Glutamatergic neuron (in vitro differentiated cells): ENCODE measurements around the gene ARID4B. TPM values are rescaled to one million over a fixed set of nuclear protein-coding genes. Genes with fewer than 3 reads are reported as not detected.

Source experiments
- DNase-seq: peaks from one replicate; pipeline ENCODE4 v3.0.0; 2022
- H3K27ac Mint-ChIP-seq: one replicate; pipeline ENCODE4 v1.8.0; 2020; ENCODE audit warnings: mild to moderate bottlenecking, mixed read lengths, inconsistent platforms; ENCODE audit not compliant: unreplicated experiment
- H3K27me3 Mint-ChIP-seq: one replicate; pipeline ENCODE4 v1.8.0; 2020; ENCODE audit warnings: mild to moderate bottlenecking, moderate library complexity, mixed read lengths, inconsistent platforms; ENCODE audit not compliant: unreplicated experiment
- H3K36me3 Mint-ChIP-seq: one replicate; pipeline ENCODE4 v1.8.0; 2020; ENCODE audit warnings: mild to moderate bottlenecking, mixed read lengths, inconsistent platforms; ENCODE audit not compliant: unreplicated experiment
- H3K4me1 Mint-ChIP-seq: one replicate; pipeline ENCODE4 v1.8.0; 2020; ENCODE audit warnings: mild to moderate bottlenecking, low read depth, mixed read lengths, inconsistent platforms; ENCODE audit not compliant: unreplicated experiment
- H3K4me3 Mint-ChIP-seq: one replicate; pipeline ENCODE4 v1.8.0; 2020; ENCODE audit warnings: mild to moderate bottlenecking, mixed read lengths, inconsistent platforms; ENCODE audit not compliant: unreplicated experiment
- H3K9me3 Mint-ChIP-seq: one replicate; pipeline ENCODE4 v1.8.0; 2020; ENCODE audit warnings: mild to moderate bottlenecking, moderate library complexity, mixed read lengths, inconsistent platforms; ENCODE audit not compliant: unreplicated experiment
- CTCF ChIP-seq: fragments of 200-600 bp; sonication (generic); IDR thresholded peaks from one replicate; pipeline ENCODE4 v1.5.0; 2021; ENCODE audit not compliant: partially characterized antibody, unreplicated experiment
- total RNA-seq: library from RNA; stranded (reverse); fragmentation: NEBNext Ultra II Directional; extraction: Animal tissue kit (Norgen Biotek cat#: 25700); gene quantifications from one replicate; pipeline ENCODE4 v1.2.1, GENCODE V29; 2021; ENCODE audit not compliant: unreplicated experiment

ARID4B gene
- total RNA-seq, 1 donor from 2014 or later, result 65.9 TPM

- peaks cover 4% of the 10 kb centered on the region for H3K36me3 Mint-ChIP-seq
- TF ChIP-seq CTCF, result no peak
- H3K4me1 Mint-ChIP-seq, result no peaks in the 10 kb centered on the region
- no peaks in the 10 kb centered on the region for H3K9me3 Mint-ChIP-seq
- no peak overlapping the region for H3K4me3 Mint-ChIP-seq
- no peaks in the 10 kb centered on the region for H3K27me3 Mint-ChIP-seq
- H3K27ac Mint-ChIP-seq, result no peak overlapping the region
- peak; percentile 48 for DNase-seq
Observed at GRCh38 chr1:235176486-235176885, 151.5 kb downstream of the ARID4B start.

- Mint-ChIP-seq H3K4me3 (no peak overlapping the region), H3K36me3 (peaks cover 2% of the 10 kb centered on the region), H3K27ac (no peak overlapping the region), H3K27me3 (peaks cover 1% of the 10 kb centered on the region), H3K9me3 (peaks cover 2% of the 10 kb centered on the region), H3K4me1 (no peaks in the 10 kb centered on the region)
- DNase-seq, result no peak
- TF ChIP-seq CTCF, result no peak
Observed at GRCh38 chr1:235169986-235170385, 158.0 kb downstream of the ARID4B start.

- peaks cover 3% of the 10 kb centered on the region for H3K9me3 Mint-ChIP-seq
- no peak overlapping the region for H3K27ac Mint-ChIP-seq
- H3K4me3 Mint-ChIP-seq, result no peak overlapping the region
- peaks cover 1% of the 10 kb centered on the region for H3K27me3 Mint-ChIP-seq
- no peak for TF ChIP-seq CTCF
- H3K4me1 Mint-ChIP-seq, result no peaks in the 10 kb centered on the region
- H3K36me3 Mint-ChIP-seq, result no peaks in the 10 kb centered on the region
- no peak for DNase-seq
Observed at GRCh38 chr1:235168375-235168774, 159.6 kb downstream of the ARID4B start.

GRCh38 chr1:235161685-235162327, 166.2 kb downstream of the ARID4B start:
- Mint-ChIP-seq H3K27ac (peak overlapping the region; percentile 94), H3K4me1 (no peaks in the 10 kb centered on the region), H3K9me3 (peaks cover 2% of the 10 kb centered on the region), H3K4me3 (peak overlapping the region; percentile 93), H3K36me3 (no peaks in the 10 kb centered on the region), H3K27me3 (no peaks in the 10 kb centered on the region)
- no peak for TF ChIP-seq CTCF
- DNase-seq, result no peak

- Mint-ChIP-seq H3K27ac (peak within 1 kb of the TSS; percentile 94), H3K36me3 (no peaks in the 10 kb centered on the region), H3K4me3 (peak within 1 kb of the TSS; percentile 93), H3K27me3 (no peaks in the 10 kb centered on the region), H3K4me1 (no peaks in the 10 kb centered on the region), H3K9me3 (peaks cover 2% of the 10 kb centered on the region)
- no peak for TF ChIP-seq CTCF
- peak; percentile 98 for DNase-seq
Observed at GRCh38 chr1:235160957-235161684, 166.9 kb downstream of the ARID4B start, which contains the start of gene RBM34. Gene RBM34, minus strand, starts transcription at chr1:235161250. Its CDS starts 24 bp downstream, at chr1:235161226.
